Motor neuron (in vitro differentiated cells): Measurements from ENCODE around the gene ZSCAN31. TPM values are rescaled to one million over a fixed set of nuclear protein-coding genes. Genes with fewer than 3 reads are reported as not detected.

ENCODE experiments used
- ATAC-seq, 8 experiments: fragments of 200-7000 bp; cut with Tn5 transposase; replicated peaks in 6 of 8; 2 replicates each; pipeline ENCODE4 v1.8.0; 2021; ENCODE audit warnings: mild to moderate bottlenecking in 8 of 8, moderate library complexity in 8 of 8
- H3K27ac ChIP-seq, 2 donors: fragments of 250-450 bp; sonication (Bioruptor Pico); 2 replicates each; pipeline ENCODE4 v1.9.0; 2021; ENCODE audit warnings: antibody characterized with exemption in 2 of 2, mild to moderate bottlenecking in 2 of 2, moderate library complexity in 1 of 2
- H3K4me1 ChIP-seq, 2 donors: fragments of 250-450 bp; sonication (Bioruptor Pico); replicated peaks in 1 of 2; 2 replicates each; pipeline ENCODE4 v1.6.1; 2021; ENCODE audit warnings: antibody characterized with exemption in 2 of 2, mild to moderate bottlenecking in 2 of 2, moderate library complexity in 1 of 2
- H3K4me3 ChIP-seq, 5 donors: fragments of 250-450 bp; sonication (Bioruptor Pico); 2 replicates each; pipeline ENCODE4 v1.9.0; 2021; ENCODE audit warnings: antibody characterized with exemption in 5 of 5, mild to moderate bottlenecking in 5 of 5, moderate library complexity in 4 of 5
- WGBS, 10 experiments: fragments of 450-650 bp; shearing (Covaris generic); methylation state at CpG; one replicate each; pipeline ENCODE4 v1.0.0; 2022; 5-methylcytosine and 5-hydroxymethylcytosine counted together
- in situ Hi-C, 9 experiments: fragments of 400-800 bp; cut with MboI; loops; one replicate each; pipeline ENCODE4 v1.15.0; 2021; ENCODE audit warnings: low sequenced_read_pairs in 9 of 9, low pct_unique_long_range_greater_than_20kb in 2 of 9; ENCODE audit not compliant: unreplicated experiment in 9 of 9
- total RNA-seq, 8 experiments: library from RNA; unstranded; fragments of 300-600 nt; gene quantifications; 2 replicates each; pipeline versions ENCODE4 v1.2.3 to v1.2.4, GENCODE V29; 2022

ZSCAN31 gene
- total RNA-seq, 8 experiments from 2014 or later = 4.7 to 11.1 (median 6.5) TPM

GRCh38 chr6:28349892-28350737 is 14.2 kb upstream of the ZSCAN31 start, which contains the start of gene ZKSCAN3:
TSS of gene ZKSCAN3 (plus strand) at chr6:28349947. CDS start at chr6:28359587, 9,640 bp downstream.
- Histone ChIP-seq H3K4me1 (peaks cover 7 to 11% of the 10 kb centered on the region in 2 donors), H3K27ac (peak within 1 kb of the TSS; percentile 64 to 73), H3K4me3 (peak within 1 kb of the TSS; percentile 48 to 81 (median 54))
- ATAC-seq = peak; percentile 98 to 99 (median 99)
- in situ Hi-C loops = loop anchor here in 3 of 9 experiments (10.0 to 25.0 kb wide), 2 partner anchors 213 to 215 kb away; partner anchors contain the start of gene ZKSCAN8 (in 2 of the 3)
- 1 to 22% (median 7%) methylated on average over 1 to 17 of the region's 30 CpGs; no CpG with 5 or more reads in 1 of the 10 experiments for WGBS, 10 experiments

GRCh38 chr6:28349344-28349891 is 13.5 kb upstream of the ZSCAN31 start:
- in situ Hi-C loops = no loop called here
- Histone ChIP-seq H3K27ac (peak overlapping the region; percentile 64 to 73), H3K4me3 (peak overlapping the region; percentile 48 to 81 (median 54)), H3K4me1 (peaks cover 7 to 11% of the 10 kb centered on the region in 2 donors)
- WGBS, 10 experiments = 0 to 6% (median 3%) methylated on average over 3 to 9 of the region's 9 CpGs
- peak in 6 of 8 experiments; percentile 1 to 9 (median 5) for ATAC-seq

DNA sequence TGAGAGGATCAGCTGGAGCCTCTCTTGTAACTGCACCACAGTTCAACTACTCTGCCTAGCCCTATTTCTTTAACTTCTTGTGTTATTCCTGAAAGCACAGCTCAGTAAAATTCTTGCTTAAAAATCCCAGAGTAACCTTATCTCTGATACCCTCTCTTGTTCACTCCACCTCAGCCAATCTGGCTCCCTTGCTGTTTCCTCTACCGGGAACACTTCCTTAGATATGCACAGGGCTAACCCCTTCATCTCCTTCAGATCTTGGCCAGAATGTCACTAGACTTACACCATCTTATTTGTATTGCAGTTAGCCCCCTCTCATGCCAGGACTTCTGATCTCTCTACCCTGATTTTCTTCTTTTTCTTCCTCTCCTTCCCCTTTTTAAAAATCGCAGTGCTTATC is 11.2 kb upstream of the ZSCAN31 start:
- no peak for ATAC-seq
- no peak overlapping the region for H3K27ac ChIP-seq
- no peak overlapping the region for H3K4me3 ChIP-seq
- in situ Hi-C loops = no loop called here
- H3K4me1 ChIP-seq = peaks cover 7 to 11% of the 10 kb centered on the region in 2 donors
- WGBS, 10 experiments = 0 to 65% (median 26%) methylated on average over 1 to 2 of the region's 2 CpGs; no CpG with 5 or more reads in 1 of the 10 experiments

DNA sequence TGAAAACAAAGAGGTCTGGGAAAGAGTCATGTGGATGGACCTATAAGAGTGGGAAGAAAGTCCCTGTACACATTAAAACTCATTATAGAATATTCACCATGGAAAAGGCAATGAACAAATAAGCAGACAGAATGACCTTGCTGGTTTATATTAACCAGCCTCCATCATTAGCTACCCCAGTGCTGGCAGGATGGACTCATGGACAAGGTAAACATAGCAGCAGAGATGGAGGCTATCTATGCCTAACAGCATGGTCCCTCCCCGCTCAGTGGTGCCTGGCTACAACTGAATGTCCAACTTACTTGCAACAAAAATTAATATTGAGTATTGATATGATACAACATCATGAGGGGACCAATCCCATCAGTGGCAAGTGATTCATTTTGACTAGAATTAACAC is 9.3 kb upstream of the ZSCAN31 start:
- H3K4me3 ChIP-seq = no peak overlapping the region

GRCh38 chr6:28343898-28344677 is 8.1 kb upstream of the ZSCAN31 start:
- WGBS, 10 experiments = 0 to 40% (median 18%) methylated on average over 1 of the region's 1 CpG; no CpG with 5 or more reads in 5 of the 10 experiments
- in situ Hi-C loops = no loop called here
- Histone ChIP-seq H3K4me1 (no peaks in the 10 kb centered on the region), H3K4me3 (no peak overlapping the region), H3K27ac (no peak overlapping the region)
- ATAC-seq = no peak

More for the DNA sequence above, 9.3 kb upstream of the ZSCAN31 start:
- ATAC-seq = no peak
- no peak overlapping the region for H3K27ac ChIP-seq
- peaks cover 0 to 2% of the 10 kb centered on the region in 2 donors for H3K4me1 ChIP-seq
- in situ Hi-C loops = no loop called here
- 33 to 100% (median 57%) methylated on average over 1 of the region's 1 CpG; no CpG with 5 or more reads in 3 of the 10 experiments for WGBS, 10 experiments

- Histone ChIP-seq H3K4me3 (no peak overlapping the region), H3K27ac (no peak overlapping the region), H3K4me1 (peaks cover 12 to 13% of the 10 kb centered on the region in 2 donors)
- in situ Hi-C loops = no loop called here
- no peak for ATAC-seq
- 0 to 75% (median 33%) methylated on average over 1 of the region's 1 CpG; no CpG with 5 or more reads in 7 of the 10 experiments for WGBS, 10 experiments
Measured at GRCh38 chr6:28340310-28341095, 4.6 kb upstream of the ZSCAN31 start.

DNA sequence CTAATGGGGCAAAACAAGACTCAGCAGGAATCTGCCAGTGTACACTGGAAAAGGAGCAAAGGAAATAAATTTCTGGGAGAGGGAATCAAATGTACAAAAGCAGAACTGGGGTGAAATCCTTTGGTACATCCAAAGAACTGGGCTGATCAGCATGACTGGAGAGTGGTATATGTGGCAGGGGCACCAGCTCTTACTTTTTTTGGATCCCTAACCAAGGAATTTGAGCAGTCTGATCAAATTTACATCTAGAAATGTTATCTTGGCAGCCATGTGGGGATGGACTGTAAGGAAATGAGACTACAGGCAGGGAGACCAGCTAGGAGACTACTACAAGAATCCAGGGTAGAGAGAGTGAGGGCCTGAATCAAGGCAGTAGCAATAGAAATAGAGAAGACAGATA is 1.2 kb upstream of the ZSCAN31 start:
- Histone ChIP-seq H3K27ac (peak overlapping the region; percentile 98), H3K4me3 (peak overlapping the region; percentile 62 to 88 (median 73)), H3K4me1 (peaks cover 16 to 20% of the 10 kb centered on the region in 2 donors)
- in situ Hi-C loops = no loop called here
- ATAC-seq = no peak

GRCh38 chr6:28336284-28337120 is 554 bp upstream of the ZSCAN31 start:
- Histone ChIP-seq H3K4me1 (peaks cover 16 to 20% of the 10 kb centered on the region in 2 donors), H3K27ac (peak overlapping the region; percentile 98), H3K4me3 (peak overlapping the region; percentile 62 to 88 (median 73))
- 7 to 35% (median 22%) methylated on average over 5 to 22 of the region's 24 CpGs for WGBS, 10 experiments
- ATAC-seq = peak in 5 of 8 experiments; percentile 2 to 15 (median 4)
- in situ Hi-C loops = no loop called here

DNA sequence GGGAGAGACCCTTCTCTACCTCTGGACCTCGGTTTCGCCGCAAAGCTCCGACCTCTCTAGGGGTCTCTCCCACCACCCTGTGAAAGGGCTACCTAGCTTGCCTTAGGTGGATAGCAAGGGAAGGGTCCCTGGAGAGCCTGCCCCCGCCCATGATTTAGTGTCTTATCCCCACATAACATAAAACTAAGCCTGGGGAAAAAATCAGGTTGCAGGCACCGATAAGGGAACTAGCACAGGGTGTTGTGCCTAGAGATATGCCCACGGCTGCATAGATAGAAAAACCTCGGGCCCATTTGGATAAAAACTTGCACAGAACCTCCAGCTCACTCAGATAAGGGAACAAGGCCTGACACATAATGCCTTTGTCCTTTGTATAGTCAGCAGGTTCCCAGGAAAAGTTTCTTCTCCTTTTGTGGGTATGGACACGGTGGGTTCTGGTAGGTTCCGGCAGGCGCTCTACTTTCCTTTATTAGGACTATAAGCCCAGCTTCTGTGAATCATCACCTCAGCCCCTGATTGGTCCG is 846 bp downstream of the ZSCAN31 start:
- ATAC-seq = peak in 1 of 8 experiments; percentile 1

GRCh38 chr6:28334286-28335039 is 1.5 kb downstream of the ZSCAN31 start:
- Histone ChIP-seq H3K4me1 (peaks cover 16 to 20% of the 10 kb centered on the region in 2 donors), H3K27ac (peak overlapping the region; percentile 98), H3K4me3 (peak overlapping the region in 2 of 5 donors; percentile 73 to 77)
- in situ Hi-C loops = no loop called here
- WGBS, 10 experiments = 40 to 100% (median 86%) methylated on average over 2 to 7 of the region's 7 CpGs
- ATAC-seq = no peak

More for the DNA sequence above, 846 bp downstream of the ZSCAN31 start:
- Histone ChIP-seq H3K4me1 (peaks cover 16 to 20% of the 10 kb centered on the region in 2 donors), H3K27ac (peak overlapping the region; percentile 98), H3K4me3 (peak overlapping the region; percentile 62 to 88 (median 73))
- WGBS, 10 experiments = 11 to 62% (median 54%) methylated on average over 2 to 10 of the region's 12 CpGs; no CpG with 5 or more reads in 4 of the 10 experiments
- in situ Hi-C loops = no loop called here

GRCh38 chr6:28333599-28334018 is 2.3 kb downstream of the ZSCAN31 start:
- 50 to 89% (median 84%) methylated on average over 1 of the region's 1 CpG; no CpG with 5 or more reads in 4 of the 10 experiments for WGBS, 10 experiments
- ATAC-seq = no peak

More at GRCh38 chr6:28333599-28334018, 2.3 kb downstream of the ZSCAN31 start:
- in situ Hi-C loops = no loop called here
- Histone ChIP-seq H3K27ac (no peak overlapping the region), H3K4me1 (peaks cover 16 to 20% of the 10 kb centered on the region in 2 donors), H3K4me3 (no peak overlapping the region)
